ENCODE measurements around the gene GJA5.
"Not testable (repeated sequence)": the region's sequence is repeated elsewhere in the genome, so short reads cannot be mapped to it uniquely, and the experiment has no call there.

GJA5 gene

DNA sequence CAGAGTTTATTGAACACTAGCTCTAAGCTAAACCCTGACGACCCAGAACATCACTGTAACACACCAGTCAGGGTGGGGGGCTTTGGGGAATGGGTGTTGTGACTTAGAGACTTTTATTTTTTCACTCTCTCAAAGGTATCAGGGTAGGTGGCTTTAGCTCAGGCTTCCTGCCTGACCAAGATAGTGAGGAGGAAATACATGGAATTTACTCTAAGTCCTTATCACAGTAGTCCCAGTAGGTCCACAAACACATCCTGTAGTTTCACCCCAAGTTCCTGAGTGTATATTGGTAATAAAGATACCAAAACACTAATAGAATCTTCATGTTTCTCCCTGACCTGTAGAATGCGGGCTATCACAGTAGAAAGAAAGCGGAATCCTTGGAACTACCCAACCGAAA lies 15.1 kb downstream of the GJA5 start:
- Histone ChIP-seq H3K4me3 (ENCODE audit: low read length) (no peak overlapping the region), H3K27me3 (ENCODE audit: control insufficient read depth, insufficient read depth, low read length) (no peaks in the 10 kb centered on the region), H3K9ac (ENCODE audit: low read length) (no peak overlapping the region), H3K9me3 (ENCODE audit: control insufficient read depth, low read depth, low read length) (no peaks in the 10 kb centered on the region), H3K27ac (ENCODE audit: low read length) (no peak overlapping the region), H3K36me3 (ENCODE audit: control insufficient read depth, low read depth, low read length) (no peaks in the 10 kb centered on the region), H3K4me1 (ENCODE audit: control insufficient read depth, low read depth, low read length) (no peaks in the 10 kb centered on the region)

DNA sequence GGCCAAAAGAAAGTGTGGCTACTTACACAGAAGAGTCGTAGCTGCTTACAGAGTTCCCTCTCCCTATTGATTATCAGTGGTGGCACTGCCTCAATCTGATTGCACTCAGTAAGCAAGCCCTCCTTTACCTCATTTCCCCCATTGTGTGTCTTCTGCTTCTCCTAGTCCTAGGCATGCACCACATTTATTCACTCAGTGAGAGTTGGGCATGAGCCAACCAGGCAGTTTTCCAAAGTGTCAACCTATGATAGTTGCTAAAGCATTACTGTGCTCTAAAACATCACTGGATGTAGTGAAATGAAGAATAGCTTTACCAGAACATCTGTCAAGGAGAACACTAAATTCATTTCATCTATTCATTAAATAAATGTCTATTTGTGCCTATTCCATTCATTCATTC lies 19.3 kb downstream of the GJA5 start:
- Histone ChIP-seq H3K27me3 (ENCODE audit: control insufficient read depth, insufficient read depth, low read length) (no peaks in the 10 kb centered on the region), H3K4me3 (ENCODE audit: low read length) (no peak overlapping the region), H3K36me3 (ENCODE audit: control insufficient read depth, low read depth, low read length) (no peaks in the 10 kb centered on the region), H3K9me3 (ENCODE audit: control insufficient read depth, low read depth, low read length) (no peaks in the 10 kb centered on the region), H3K4me1 (ENCODE audit: control insufficient read depth, low read depth, low read length) (no peaks in the 10 kb centered on the region), H3K27ac (ENCODE audit: low read length) (no peak overlapping the region), H3K9ac (ENCODE audit: low read length) (no peak overlapping the region)

DNA sequence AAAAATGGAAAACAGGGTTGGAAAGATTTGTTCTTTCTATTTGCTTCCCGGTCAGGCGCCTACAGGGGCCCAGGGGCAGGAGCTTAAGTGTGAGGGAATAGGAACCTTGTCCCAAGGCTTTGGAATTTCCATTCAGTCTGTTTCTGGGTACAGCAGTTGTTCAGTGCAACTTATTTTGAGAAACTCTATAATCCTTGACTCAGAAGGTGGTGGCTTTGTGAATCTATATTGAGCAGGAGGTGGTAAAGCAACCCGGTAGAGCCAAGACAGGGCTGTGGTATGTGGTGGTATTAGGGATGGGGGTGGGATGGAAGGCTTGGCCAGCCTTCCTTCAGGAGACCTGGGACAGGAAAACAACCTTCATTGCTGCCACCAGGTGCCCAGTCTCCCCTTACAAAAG lies 20.0 kb downstream of the GJA5 start:
- Histone ChIP-seq H3K9me3 (ENCODE audit: control insufficient read depth, low read depth, low read length) (no peaks in the 10 kb centered on the region), H3K9ac (ENCODE audit: low read length) (no peak overlapping the region), H3K4me3 (ENCODE audit: low read length) (no peak overlapping the region), H3K36me3 (ENCODE audit: control insufficient read depth, low read depth, low read length) (no peaks in the 10 kb centered on the region), H3K27me3 (ENCODE audit: control insufficient read depth, insufficient read depth, low read length) (no peaks in the 10 kb centered on the region), H3K27ac (ENCODE audit: low read length) (no peak overlapping the region), H3K4me1 (ENCODE audit: control insufficient read depth, low read depth, low read length) (no peaks in the 10 kb centered on the region)

DNA sequence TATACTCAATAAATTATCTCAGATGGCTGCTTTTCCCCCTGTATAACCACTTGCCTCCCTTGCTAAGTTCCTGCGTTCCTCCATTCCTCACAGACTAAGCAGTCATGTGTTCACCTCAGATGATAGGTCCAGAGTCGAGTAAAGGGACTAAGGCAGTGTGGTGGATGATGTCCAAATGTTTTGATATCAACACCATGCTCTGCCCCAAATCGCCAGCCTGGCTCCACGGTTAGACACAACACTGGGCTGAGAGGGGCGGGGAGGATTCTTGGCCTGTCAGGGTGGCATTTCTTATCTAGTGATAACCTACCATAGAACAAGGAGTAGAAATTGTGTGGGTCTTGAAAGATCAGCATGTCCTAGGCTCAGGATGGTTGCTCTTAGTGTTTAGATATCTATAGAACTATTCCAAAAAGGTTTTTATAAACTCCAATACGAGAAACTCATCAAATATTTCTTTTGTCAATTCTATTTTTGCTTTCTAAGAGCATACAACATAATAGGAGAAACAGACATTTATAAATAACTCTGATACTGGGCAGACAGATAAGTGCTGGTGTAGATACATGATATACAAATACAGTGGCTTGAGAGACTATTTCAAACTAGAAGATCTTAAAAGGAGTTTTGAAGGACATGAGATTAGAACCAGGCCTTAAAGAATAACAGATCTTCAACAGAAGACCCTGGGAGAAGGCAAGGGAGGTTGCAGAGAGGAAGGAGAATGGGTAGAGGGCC lies 21.5 kb downstream of the GJA5 start:
- Histone ChIP-seq H3K36me3 (ENCODE audit: control insufficient read depth, low read depth, low read length) (no peaks in the 10 kb centered on the region), H3K9me3 (ENCODE audit: control insufficient read depth, low read depth, low read length) (no peaks in the 10 kb centered on the region), H3K27ac (ENCODE audit: low read length) (no peak overlapping the region), H3K9ac (ENCODE audit: low read length) (no peak overlapping the region), H3K4me3 (ENCODE audit: low read length) (no peak overlapping the region), H3K27me3 (ENCODE audit: control insufficient read depth, insufficient read depth, low read length) (no peaks in the 10 kb centered on the region), H3K4me1 (ENCODE audit: control insufficient read depth, low read depth, low read length) (no peaks in the 10 kb centered on the region)

DNA sequence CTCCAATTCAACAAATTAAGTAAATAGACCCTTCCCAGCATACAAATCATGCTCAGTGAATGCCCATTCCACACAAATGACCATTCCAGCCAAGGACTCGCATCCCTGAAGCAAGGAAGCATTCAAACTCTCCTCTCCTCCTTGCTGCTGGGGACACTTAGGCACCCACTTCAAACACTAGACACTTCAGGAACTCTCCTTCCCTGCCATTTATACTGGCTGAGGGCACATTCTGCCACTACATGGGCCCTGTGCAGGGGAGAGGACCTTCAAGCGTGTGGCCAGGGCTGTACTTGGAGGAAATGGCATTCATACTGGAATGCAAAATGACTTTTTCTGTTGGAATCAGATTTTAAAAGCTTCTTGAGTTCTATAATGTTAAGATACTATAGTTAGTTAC lies 22.3 kb downstream of the GJA5 start:
- Histone ChIP-seq H3K36me3 (ENCODE audit: control insufficient read depth, low read depth, low read length) (no peaks in the 10 kb centered on the region), H3K27ac (ENCODE audit: low read length) (no peak overlapping the region), H3K9ac (ENCODE audit: low read length) (no peak overlapping the region), H3K27me3 (ENCODE audit: control insufficient read depth, insufficient read depth, low read length) (no peaks in the 10 kb centered on the region), H3K4me3 (ENCODE audit: low read length) (no peak overlapping the region), H3K4me1 (ENCODE audit: control insufficient read depth, low read depth, low read length) (no peaks in the 10 kb centered on the region), H3K9me3 (ENCODE audit: control insufficient read depth, low read depth, low read length) (no peaks in the 10 kb centered on the region)

DNA sequence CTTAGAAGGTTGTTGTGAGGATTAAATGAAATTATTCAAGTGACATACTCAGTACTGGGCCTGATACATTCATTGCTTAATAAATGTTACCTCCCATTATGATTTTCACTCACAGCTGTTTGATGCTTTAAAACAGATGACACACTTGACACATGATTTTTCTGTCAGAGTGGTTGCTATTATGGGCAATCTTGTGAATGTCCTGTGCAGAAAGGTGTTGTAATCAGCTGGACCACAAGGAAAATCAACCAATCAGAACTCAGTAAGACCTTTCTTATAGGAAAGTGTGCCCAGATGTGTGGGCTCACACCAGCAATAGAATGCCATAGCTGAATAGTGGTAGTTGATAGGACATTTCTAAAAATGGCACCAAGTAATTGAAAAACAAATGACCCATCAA lies 23.5 kb downstream of the GJA5 start:
- Histone ChIP-seq H3K9me3 (ENCODE audit: control insufficient read depth, low read depth, low read length) (no peaks in the 10 kb centered on the region), H3K9ac (ENCODE audit: low read length) (no peak overlapping the region), H3K27ac (ENCODE audit: low read length) (no peak overlapping the region), H3K36me3 (ENCODE audit: control insufficient read depth, low read depth, low read length) (no peaks in the 10 kb centered on the region), H3K4me1 (ENCODE audit: control insufficient read depth, low read depth, low read length) (no peaks in the 10 kb centered on the region), H3K4me3 (ENCODE audit: low read length) (no peak overlapping the region), H3K27me3 (ENCODE audit: control insufficient read depth, insufficient read depth, low read length) (no peaks in the 10 kb centered on the region)

DNA sequence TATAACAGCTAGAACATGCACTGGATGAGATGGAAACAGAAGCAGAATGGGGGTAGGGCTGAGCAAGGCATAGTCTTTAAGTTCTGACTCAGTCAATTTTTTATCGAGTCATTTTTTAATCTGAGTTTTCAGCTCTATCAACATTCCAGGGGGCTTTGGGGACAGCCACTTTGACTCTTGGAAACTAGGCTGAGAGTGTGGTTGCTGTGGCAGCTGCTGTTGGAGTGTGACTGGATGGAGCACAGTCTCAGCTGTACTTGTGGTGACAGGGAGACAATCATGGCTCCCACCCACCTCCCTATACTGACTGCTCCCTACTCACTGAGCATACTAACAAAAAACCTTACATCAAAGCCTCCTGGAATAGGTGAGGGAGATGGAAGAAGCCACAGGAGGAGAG lies 25.0 kb downstream of the GJA5 start:
- Histone ChIP-seq H3K36me3 (ENCODE audit: control insufficient read depth, low read depth, low read length) (no peaks in the 10 kb centered on the region), H3K27ac (ENCODE audit: low read length) (no peak overlapping the region), H3K9me3 (ENCODE audit: control insufficient read depth, low read depth, low read length) (no peaks in the 10 kb centered on the region), H3K4me1 (ENCODE audit: control insufficient read depth, low read depth, low read length) (no peaks in the 10 kb centered on the region), H3K4me3 (ENCODE audit: low read length) (no peak overlapping the region), H3K9ac (ENCODE audit: low read length) (no peak overlapping the region), H3K27me3 (ENCODE audit: control insufficient read depth, insufficient read depth, low read length) (no peaks in the 10 kb centered on the region)

DNA sequence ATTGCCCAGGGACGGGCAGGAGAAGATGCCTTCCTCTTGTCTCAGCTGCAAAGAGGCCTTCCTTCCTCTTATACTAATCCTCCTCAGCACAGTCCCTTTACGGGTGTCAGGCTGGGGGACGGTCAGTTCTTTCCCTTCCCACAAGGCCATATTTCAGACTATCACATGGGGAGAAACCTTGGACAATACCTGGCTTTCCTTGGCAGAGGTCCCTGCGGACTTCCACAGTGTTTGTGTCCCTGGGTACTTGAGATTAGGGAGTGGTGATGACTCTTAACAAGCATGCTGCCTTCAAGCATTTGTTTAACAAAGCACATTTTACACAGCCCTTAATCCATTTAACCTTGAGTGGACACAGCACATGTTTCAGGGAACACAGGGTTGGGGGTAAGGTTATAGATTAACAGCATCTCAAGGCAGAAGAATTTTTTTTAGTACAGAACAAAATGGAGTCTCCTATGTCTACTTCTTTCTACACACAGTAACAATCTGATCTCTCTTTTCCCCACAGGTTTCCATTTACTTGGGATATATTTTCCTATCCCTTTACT lies 26.0 kb downstream of the GJA5 start:
- not testable (repeated sequence) for H3K4me1 ChIP-seq (ENCODE audit: control insufficient read depth, low read depth, low read length); H3K27me3 ChIP-seq (ENCODE audit: control insufficient read depth, insufficient read depth, low read length); H3K27ac ChIP-seq (ENCODE audit: low read length); H3K36me3 ChIP-seq (ENCODE audit: control insufficient read depth, low read depth, low read length); H3K9me3 ChIP-seq (ENCODE audit: control insufficient read depth, low read depth, low read length); H3K4me3 ChIP-seq (ENCODE audit: low read length); H3K9ac ChIP-seq (ENCODE audit: low read length)

DNA sequence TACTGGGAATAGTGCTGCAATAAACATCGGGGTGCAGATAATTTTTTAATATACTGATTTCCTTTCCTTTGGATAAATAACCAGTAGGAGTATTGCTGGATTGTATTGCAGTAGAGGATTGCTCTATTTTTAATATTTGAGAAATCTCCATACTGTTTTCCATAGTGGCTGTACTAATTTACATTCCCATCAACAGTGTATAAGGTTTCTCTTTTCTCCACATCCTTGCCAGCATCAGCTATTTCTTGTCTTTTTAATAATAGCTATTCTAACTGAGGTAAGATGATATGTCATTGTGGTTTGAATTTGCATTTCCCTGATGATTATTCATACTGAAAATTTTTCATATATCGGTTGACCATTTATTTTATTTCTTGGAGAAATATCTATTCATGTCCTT lies 31.1 kb downstream of the GJA5 start:
- no peak overlapping the region for H3K27ac ChIP-seq (ENCODE audit: low read length)
- H3K9me3 ChIP-seq (ENCODE audit: control insufficient read depth, low read depth, low read length): no peaks in the 10 kb centered on the region
- peaks cover 12% of the 10 kb centered on the region for H3K4me1 ChIP-seq (ENCODE audit: control insufficient read depth, low read depth, low read length)
- H3K36me3 ChIP-seq (ENCODE audit: control insufficient read depth, low read depth, low read length): no peaks in the 10 kb centered on the region
- H3K9ac ChIP-seq (ENCODE audit: low read length): no peak overlapping the region
- no peak overlapping the region for H3K4me3 ChIP-seq (ENCODE audit: low read length)
- H3K27me3 ChIP-seq (ENCODE audit: control insufficient read depth, insufficient read depth, low read length): no peaks in the 10 kb centered on the region

DNA sequence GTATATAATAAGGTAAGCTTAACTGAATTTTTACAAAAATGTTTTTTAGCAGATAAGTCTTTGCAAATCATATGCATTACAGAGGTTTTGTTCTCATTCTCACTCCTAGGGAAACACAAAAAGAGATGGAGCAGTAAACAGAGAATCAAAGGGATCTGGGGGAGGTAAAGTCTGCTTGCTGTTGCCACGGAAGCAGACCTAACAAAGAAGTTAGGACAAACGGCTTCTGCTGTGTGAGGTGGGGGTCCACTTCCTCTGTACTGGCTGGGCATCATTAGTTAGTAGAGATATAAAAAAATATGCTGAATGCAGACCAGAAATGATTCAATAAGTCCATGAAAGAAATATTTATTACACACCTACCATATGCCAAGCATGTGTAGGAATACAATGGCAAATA lies 34.2 kb downstream of the GJA5 start:
- H3K9ac ChIP-seq (ENCODE audit: low read length): no peak overlapping the region
- no peaks in the 10 kb centered on the region for H3K27me3 ChIP-seq (ENCODE audit: control insufficient read depth, insufficient read depth, low read length)
- peaks cover 17% of the 10 kb centered on the region for H3K4me1 ChIP-seq (ENCODE audit: control insufficient read depth, low read depth, low read length)
- H3K9me3 ChIP-seq (ENCODE audit: control insufficient read depth, low read depth, low read length): no peaks in the 10 kb centered on the region
- no peaks in the 10 kb centered on the region for H3K36me3 ChIP-seq (ENCODE audit: control insufficient read depth, low read depth, low read length)
- H3K27ac ChIP-seq (ENCODE audit: low read length): peak overlapping the region; percentile 27
- no peak overlapping the region for H3K4me3 ChIP-seq (ENCODE audit: low read length)

DNA sequence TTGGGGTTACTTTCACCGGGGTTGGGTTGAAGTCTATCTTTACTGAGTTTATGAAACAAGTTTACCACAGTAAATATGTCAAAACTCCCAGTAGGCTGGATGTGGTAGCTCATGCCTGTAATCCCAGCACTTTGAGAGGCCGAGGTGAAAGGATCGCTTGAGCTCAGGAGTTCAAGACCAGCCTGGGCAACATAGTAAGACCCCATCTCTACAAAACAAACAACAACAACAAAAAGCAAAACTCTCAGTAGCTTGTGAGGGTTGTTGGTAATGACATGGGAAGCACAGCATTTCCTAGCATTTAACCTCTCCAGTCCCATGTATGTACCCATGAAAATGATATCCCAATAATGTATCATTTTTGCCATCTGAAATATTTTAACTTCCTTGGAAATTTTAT lies 34.7 kb downstream of the GJA5 start:
- H3K27ac ChIP-seq (ENCODE audit: low read length): no peak overlapping the region
- H3K4me3 ChIP-seq (ENCODE audit: low read length): no peak overlapping the region
- no peaks in the 10 kb centered on the region for H3K27me3 ChIP-seq (ENCODE audit: control insufficient read depth, insufficient read depth, low read length)
- peaks cover 17% of the 10 kb centered on the region for H3K4me1 ChIP-seq (ENCODE audit: control insufficient read depth, low read depth, low read length)
- H3K36me3 ChIP-seq (ENCODE audit: control insufficient read depth, low read depth, low read length): no peaks in the 10 kb centered on the region
- no peak overlapping the region for H3K9ac ChIP-seq (ENCODE audit: low read length)
- no peaks in the 10 kb centered on the region for H3K9me3 ChIP-seq (ENCODE audit: control insufficient read depth, low read depth, low read length)

DNA sequence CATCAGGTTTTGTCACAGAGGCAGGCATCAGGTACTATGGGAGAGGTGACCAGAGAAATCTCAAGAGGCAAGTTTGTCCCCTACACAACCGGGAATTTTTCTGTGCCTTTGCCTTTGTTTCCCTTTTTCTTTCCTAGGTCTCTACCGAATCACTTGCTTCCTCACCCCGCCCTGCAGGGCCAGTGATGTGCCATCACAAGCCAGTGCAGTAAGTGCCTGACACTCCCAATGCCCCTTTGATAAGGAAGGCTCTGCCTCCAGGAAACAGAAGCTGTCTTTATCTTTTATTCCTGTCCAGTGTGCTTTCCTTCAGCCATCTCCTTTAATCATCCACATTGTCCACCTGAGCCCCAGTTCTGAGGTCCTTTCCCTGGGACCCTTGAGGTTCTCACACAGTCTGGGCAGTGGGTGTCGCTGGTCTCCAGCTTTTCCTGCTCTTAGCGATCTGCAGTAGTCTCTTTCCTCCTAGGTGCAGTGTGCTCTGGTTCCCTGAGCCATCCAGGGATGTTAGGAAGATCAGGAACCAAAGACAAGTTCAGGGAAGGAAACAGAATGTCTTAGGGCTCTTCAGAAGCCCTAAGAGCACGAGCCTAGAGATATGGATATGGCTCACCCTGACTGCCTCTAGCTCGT lies 36.6 kb downstream of the GJA5 start:
- no peaks in the 10 kb centered on the region for H3K27me3 ChIP-seq (ENCODE audit: control insufficient read depth, insufficient read depth, low read length)
- H3K36me3 ChIP-seq (ENCODE audit: control insufficient read depth, low read depth, low read length): no peaks in the 10 kb centered on the region
- no peak overlapping the region for H3K27ac ChIP-seq (ENCODE audit: low read length)
- H3K4me1 ChIP-seq (ENCODE audit: control insufficient read depth, low read depth, low read length): peaks cover 17% of the 10 kb centered on the region
- no peak overlapping the region for H3K4me3 ChIP-seq (ENCODE audit: low read length)
- H3K9ac ChIP-seq (ENCODE audit: low read length): no peak overlapping the region
- no peaks in the 10 kb centered on the region for H3K9me3 ChIP-seq (ENCODE audit: control insufficient read depth, low read depth, low read length)

All from iPS-18a (cell line).